Neural cell (in vitro differentiated cells): Measurements from ENCODE around the gene TLR6. TPM values are rescaled to one million over a fixed set of nuclear protein-coding genes. Genes with fewer than 3 reads are reported as not detected.

ENCODE experiments used
- H2AFZ ChIP-seq: fragments of 200-600, 300-800 bp; sonication (generic), shearing (Covaris generic); 2 replicates; pipeline ENCODE4 v1.6.0; 2014; ENCODE audit warnings: low read depth, mild to moderate bottlenecking, antibody characterized with exemption, low read length, moderate library complexity
- H3F3A ChIP-seq: fragments of 200-600 bp; shearing (Covaris generic); 2 replicates; pipeline ENCODE4 v1.6.1; 2016; ENCODE audit warnings: mild to moderate bottlenecking, moderate library complexity, mixed read lengths, antibody characterized with exemption, low read length; ENCODE audit not compliant: insufficient read depth, poor library complexity, severe bottlenecking
- H3K27ac ChIP-seq: fragments of 200-600, 300-800 bp; sonication (generic), shearing (Covaris generic); 2 replicates; pipeline ENCODE4 v1.5.1; 2014; ENCODE audit warnings: mild to moderate bottlenecking, low read length, moderate library complexity
- H3K27me3 ChIP-seq: fragments of 300-800, 200-600 bp; sonication (generic), shearing (Covaris generic); 2 replicates; pipeline ENCODE4 v1.6.0; 2014; ENCODE audit warnings: mild to moderate bottlenecking, low read depth, low read length, moderate library complexity; ENCODE audit not compliant: insufficient read depth
- H3K36me3 ChIP-seq: fragments of 300-800, 200-600 bp; sonication (generic), shearing (Covaris generic); 2 replicates; pipeline ENCODE4 v1.5.1; 2014; ENCODE audit warnings: mild to moderate bottlenecking, antibody characterized with exemption, low read length, moderate library complexity; ENCODE audit not compliant: insufficient read depth
- H3K4me2 ChIP-seq: fragments of 300-800, 200-600 bp; sonication (generic), shearing (Covaris generic); 2 replicates; pipeline ENCODE4 v1.6.0; 2014; ENCODE audit warnings: mild to moderate bottlenecking, low read length
- H3K4me3 ChIP-seq: fragments of 300-800, 200-600 bp; sonication (generic), shearing (Covaris generic); 2 replicates; pipeline ENCODE4 v1.5.1; 2014; ENCODE audit warnings: mild to moderate bottlenecking, low read length, moderate library complexity
- H3K79me2 ChIP-seq: fragments of 200-600 bp; shearing (Covaris generic); replicated peaks from 2 replicates; pipeline ENCODE4 v1.6.0; 2014; ENCODE audit warnings: mild to moderate bottlenecking, low read length, moderate library complexity; ENCODE audit not compliant: insufficient read depth
- H3K9ac ChIP-seq: fragments of 300-800, 200-600 bp; sonication (generic), shearing (Covaris generic); 2 replicates; pipeline ENCODE4 v1.6.1; 2016; ENCODE audit warnings: mild to moderate bottlenecking, low read length, mixed read lengths
- H3K9me2 ChIP-seq: fragments of 200-600 bp; shearing (Covaris generic); 2 replicates; pipeline ENCODE4 v1.6.1; 2016; ENCODE audit warnings: mild to moderate bottlenecking, low read length, mixed read lengths; ENCODE audit not compliant: insufficient read depth
- H3K9me3 ChIP-seq: fragments of 200-600, 300-800 bp; sonication (generic), shearing (Covaris generic); 2 replicates; pipeline ENCODE4 v1.6.1; 2016; ENCODE audit warnings: mild to moderate bottlenecking, mixed run types, low read length, moderate library complexity, mixed read lengths
- H4K20me1 ChIP-seq: fragments of 200-600 bp; shearing (Covaris generic); 2 replicates; pipeline ENCODE4 v1.6.1; 2016; ENCODE audit warnings: mild to moderate bottlenecking, mixed run types; ENCODE audit not compliant: insufficient read depth
- EP300 ChIP-seq: fragments of 450-650 bp; conservative IDR thresholded peaks from 2 replicates; pipeline ENCODE4 v1.6.1; 2014; ENCODE audit warnings: antibody characterized with exemption, mild to moderate bottlenecking, moderate library complexity; ENCODE audit not compliant: poor library complexity, severe bottlenecking
- EZH2 ChIP-seq: fragments of 200-600, 300-800 bp; shearing (Covaris generic), sonication (generic); IDR thresholded peaks from 2 replicates; pipeline ENCODE4 v1.6.1; 2014; ENCODE audit warnings: antibody characterized with exemption, low read length, borderline replicate concordance, mild to moderate bottlenecking; ENCODE audit not compliant: insufficient read depth, poor library complexity, severe bottlenecking
- MXI1 ChIP-seq: fragments of 450-650 bp; conservative IDR thresholded peaks from 2 replicates; pipeline ENCODE4 v1.6.1; 2014; ENCODE audit warnings: antibody characterized with exemption, mild to moderate bottlenecking; ENCODE audit not compliant: poor library complexity, severe bottlenecking
- POLR2AphosphoS5 ChIP-seq: IDR thresholded peaks from 2 replicates; pipeline ENCODE4 v1.6.1; 2012
- RAD21 ChIP-seq: fragments of 450-650 bp; conservative IDR thresholded peaks from 2 replicates; pipeline ENCODE4 v1.6.1; 2014; ENCODE audit warnings: antibody characterized with exemption, mild to moderate bottlenecking, moderate library complexity
- REST ChIP-seq: IDR thresholded peaks from 2 replicates; pipeline ENCODE4 v1.6.1; 2012; ENCODE audit warnings: borderline replicate concordance
- SMC3 ChIP-seq: fragments of 450-650 bp; conservative IDR thresholded peaks from 2 replicates; pipeline ENCODE4 v1.6.1; 2014; ENCODE audit warnings: antibody characterized with exemption, mild to moderate bottlenecking, moderate library complexity; ENCODE audit not compliant: poor library complexity
- TAF1 ChIP-seq: IDR thresholded peaks from 2 replicates; pipeline ENCODE4 v1.6.1; 2012; ENCODE audit warnings: low read depth
- polyA plus RNA-seq: library from polyadenylated mRNA; depleted of rRNA; stranded (reverse); fragments of >200 nt; gene quantifications from 2 replicates; pipeline ENCODE4 v1.2.3, GENCODE V29; 2014
- TF ChIP-seq, protein P1 (sequence below): fragments of 450-650 bp; IDR thresholded peaks from 2 replicates; pipeline ENCODE4 v1.5.1; 2014; ENCODE audit warnings: antibody characterized with exemption, mild to moderate bottlenecking, moderate library complexity; ENCODE audit not compliant: poor library complexity, severe bottlenecking

The TLR6 gene
- polyA plus RNA-seq, 1 donor from 2014 or later = not detected

DNA sequence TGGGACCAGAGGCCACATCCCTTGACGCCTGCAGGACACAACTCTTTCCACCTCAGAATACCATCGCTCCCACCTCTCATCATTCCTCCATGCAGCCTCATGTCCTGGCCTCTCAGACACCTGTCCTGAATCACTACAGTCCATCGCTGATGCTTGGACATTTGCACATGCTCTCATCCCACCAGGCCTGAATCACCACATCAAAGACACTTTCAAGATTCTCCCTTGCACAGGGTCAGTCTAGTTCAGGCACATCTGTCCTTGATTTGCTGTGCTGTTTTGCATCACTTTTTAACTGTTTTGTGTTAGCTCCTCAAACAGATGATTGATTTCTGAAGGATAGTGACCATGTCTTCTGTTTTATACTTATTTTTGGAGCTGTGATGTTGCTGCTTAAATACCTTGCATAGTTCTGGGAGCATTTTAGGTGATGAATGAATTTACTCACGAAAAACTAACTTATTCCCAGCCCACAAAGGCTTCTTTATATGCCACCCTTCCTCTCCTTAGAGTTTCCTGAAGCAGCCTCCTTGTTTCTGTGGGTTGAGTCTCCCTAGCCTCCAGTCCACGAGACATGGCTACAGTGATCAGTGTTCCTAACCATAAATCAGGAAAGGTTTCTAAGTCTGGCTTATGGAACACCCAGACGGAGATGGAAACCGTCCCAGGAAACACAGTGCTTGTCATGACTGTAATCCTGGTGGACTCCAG lies 13.6 kb upstream of the TLR6 start:
- H3K9me3 ChIP-seq = no peaks in the 10 kb centered on the region
- no peaks in the 10 kb centered on the region for H3K9me2 ChIP-seq
- TF ChIP-seq SMC3 (no peak), TAF1 (no peak), EP300 (no peak), POLR2AphosphoS5 (no peak), EZH2 (no peak), MXI1 (no peak), REST (no peak), RAD21 (no peak)
- TF ChIP-seq, protein P1, sequence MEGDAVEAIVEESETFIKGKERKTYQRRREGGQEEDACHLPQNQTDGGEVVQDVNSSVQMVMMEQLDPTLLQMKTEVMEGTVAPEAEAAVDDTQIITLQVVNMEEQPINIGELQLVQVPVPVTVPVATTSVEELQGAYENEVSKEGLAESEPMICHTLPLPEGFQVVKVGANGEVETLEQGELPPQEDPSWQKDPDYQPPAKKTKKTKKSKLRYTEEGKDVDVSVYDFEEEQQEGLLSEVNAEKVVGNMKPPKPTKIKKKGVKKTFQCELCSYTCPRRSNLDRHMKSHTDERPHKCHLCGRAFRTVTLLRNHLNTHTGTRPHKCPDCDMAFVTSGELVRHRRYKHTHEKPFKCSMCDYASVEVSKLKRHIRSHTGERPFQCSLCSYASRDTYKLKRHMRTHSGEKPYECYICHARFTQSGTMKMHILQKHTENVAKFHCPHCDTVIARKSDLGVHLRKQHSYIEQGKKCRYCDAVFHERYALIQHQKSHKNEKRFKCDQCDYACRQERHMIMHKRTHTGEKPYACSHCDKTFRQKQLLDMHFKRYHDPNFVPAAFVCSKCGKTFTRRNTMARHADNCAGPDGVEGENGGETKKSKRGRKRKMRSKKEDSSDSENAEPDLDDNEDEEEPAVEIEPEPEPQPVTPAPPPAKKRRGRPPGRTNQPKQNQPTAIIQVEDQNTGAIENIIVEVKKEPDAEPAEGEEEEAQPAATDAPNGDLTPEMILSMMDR = no peak
- no peaks in the 10 kb centered on the region for H4K20me1 ChIP-seq
- H2AFZ ChIP-seq = no peak overlapping the region
- H3K9ac ChIP-seq = no peak overlapping the region
- H3K4me2 ChIP-seq = no peak overlapping the region
- H3F3A ChIP-seq = no peaks in the 10 kb centered on the region
- no peak overlapping the region for H3K27ac ChIP-seq
- H3K36me3 ChIP-seq = no peaks in the 10 kb centered on the region
- H3K79me2 ChIP-seq = no peaks in the 10 kb centered on the region
- H3K4me3 ChIP-seq = no peak overlapping the region
- H3K27me3 ChIP-seq = peaks cover 22% of the 10 kb centered on the region

DNA sequence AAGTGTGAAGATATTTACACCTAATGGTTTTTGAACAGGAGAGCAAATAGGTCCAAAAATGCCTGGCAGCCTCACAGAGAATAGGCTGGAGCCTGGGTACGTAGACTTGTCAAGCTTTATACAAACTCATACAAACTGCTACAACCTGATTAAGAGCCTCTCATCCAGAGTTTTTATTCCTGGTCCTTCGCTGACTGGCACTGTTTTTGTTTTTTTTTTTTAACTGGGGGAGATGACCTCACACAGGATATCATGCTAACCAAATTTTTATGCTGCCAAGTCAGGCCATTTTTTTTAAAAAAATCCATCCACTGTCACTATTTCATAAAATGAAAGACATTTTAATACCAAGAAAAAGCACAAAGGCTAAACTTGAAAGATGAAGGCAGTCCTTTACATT lies 12.9 kb upstream of the TLR6 start:
- Histone ChIP-seq H3K27ac (no peak overlapping the region), H3K4me2 (no peak overlapping the region), H4K20me1 (no peaks in the 10 kb centered on the region), H3K9ac (no peak overlapping the region), H3K9me3 (no peaks in the 10 kb centered on the region), H3K36me3 (no peaks in the 10 kb centered on the region), H2AFZ (no peak overlapping the region), H3K9me2 (no peaks in the 10 kb centered on the region), H3K4me3 (no peak overlapping the region), H3F3A (no peaks in the 10 kb centered on the region), H3K27me3 (peaks cover 22% of the 10 kb centered on the region), H3K79me2 (no peaks in the 10 kb centered on the region)
- TF ChIP-seq TAF1 (no peak), RAD21 (no peak), EP300 (no peak), MXI1 (no peak), REST (no peak), SMC3 (no peak), EZH2 (no peak), POLR2AphosphoS5 (no peak)
- TF ChIP-seq, protein P1 = no peak
